ENCODE measurements around the gene PRKAG2. TPM values are rescaled to one million over a fixed set of nuclear protein-coding genes. Genes with fewer than 3 reads are reported as not detected.
A peak's percentile ranks its signal among the peaks of the same experiment; 100 is the strongest.

The PRKAG2 gene
- total RNA-seq, 8 experiments from 2014 or later, result 6.3 to 13.4 (median 8.5) TPM

GRCh38 chr7:151816562-151817314 lies 60.2 kb downstream of the PRKAG2 start:
- H3K4me3 ChIP-seq, result no peak overlapping the region
- H3K4me1 ChIP-seq (replicated peaks in 1 of 2), result peaks cover 20 to 24% of the 10 kb centered on the region in 2 donors
- in situ Hi-C loops (cut with MboI; ENCODE audit: low pct_unique_long_range_greater_than_20kb in 2 of 9, low sequenced_read_pairs in 9 of 9, unreplicated experiment in 9 of 9), result no loop called here
- no peak overlapping the region for H3K27ac ChIP-seq
- 58 to 94% (median 92%) methylated on average over 1 to 13 of the region's 20 CpGs; no CpG with 5 or more reads in 1 of the 10 experiments for WGBS, 10 experiments
- ATAC-seq (replicated peaks in 6 of 8), result no peak

DNA sequence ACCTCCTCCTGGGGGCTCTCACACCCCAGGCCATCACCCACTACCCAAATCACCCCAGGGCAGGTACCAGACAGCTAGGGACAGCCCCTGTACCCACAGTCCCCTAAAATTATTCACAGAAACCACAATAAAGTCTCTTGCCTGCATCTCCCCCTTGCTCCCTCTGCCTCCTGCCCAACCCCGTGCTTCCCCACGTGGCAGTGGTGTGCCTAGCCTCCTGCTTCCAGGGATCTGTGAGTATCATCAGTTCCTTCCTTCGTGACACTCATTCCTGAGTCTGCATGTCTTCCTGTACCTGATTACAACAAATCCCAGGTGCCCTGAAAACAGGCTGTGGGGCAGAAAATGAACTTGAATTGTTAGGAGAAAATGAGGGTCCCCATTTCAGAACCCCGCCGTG lies 61.5 kb downstream of the PRKAG2 start:
- Histone ChIP-seq H3K4me3 (no peak overlapping the region), H3K27ac (no peak overlapping the region), H3K4me1 (replicated peaks in 1 of 2) (peaks cover 20 to 24% of the 10 kb centered on the region in 2 donors)
- in situ Hi-C loops (cut with MboI; ENCODE audit: low pct_unique_long_range_greater_than_20kb in 2 of 9, low sequenced_read_pairs in 9 of 9, unreplicated experiment in 9 of 9), result no loop called here
- WGBS, 10 experiments, result 0 to 87% (median 80%) methylated on average over 1 to 4 of the region's 5 CpGs; no CpG with 5 or more reads in 3 of the 10 experiments
- ATAC-seq (replicated peaks in 6 of 8), result no peak

DNA sequence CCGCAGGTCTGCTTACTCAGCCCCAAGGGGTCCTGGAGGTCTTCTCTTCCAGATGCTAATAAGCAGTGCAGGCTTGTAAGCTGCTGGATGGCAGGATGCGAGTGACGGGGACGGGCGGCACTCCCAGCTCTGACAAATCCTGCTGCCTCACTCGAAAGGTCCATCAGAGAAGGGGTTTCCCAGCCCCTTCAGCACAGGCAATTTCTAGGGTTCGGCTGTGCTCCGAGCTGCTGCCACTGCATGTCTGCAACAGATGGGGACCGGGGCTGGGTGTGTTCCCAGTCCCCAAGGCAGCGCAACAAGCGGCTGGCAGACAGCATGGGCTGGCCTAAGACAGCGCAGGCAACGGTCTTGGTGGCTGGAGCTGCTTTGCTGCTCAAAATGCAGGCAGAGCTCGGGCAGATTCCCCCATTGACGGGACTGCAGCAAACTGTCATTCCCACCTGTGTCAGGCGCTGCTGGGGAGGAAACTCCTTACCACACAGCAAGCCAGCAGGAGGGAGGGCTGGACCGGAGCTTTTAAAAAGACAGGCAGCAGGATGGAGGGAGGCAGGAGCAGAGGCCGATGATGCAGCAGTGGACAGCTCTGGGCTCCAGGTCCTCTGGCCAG lies 62.4 kb downstream of the PRKAG2 start:
- 0 to 61% (median 15%) methylated on average over 1 to 17 of the region's 18 CpGs; no CpG with 5 or more reads in 4 of the 10 experiments for WGBS, 10 experiments
- Histone ChIP-seq H3K4me1 (replicated peaks in 1 of 2) (peaks cover 20 to 24% of the 10 kb centered on the region in 2 donors), H3K4me3 (peak overlapping the region; percentile 0 to 15 (median 1)), H3K27ac (no peak overlapping the region)
- ATAC-seq (replicated peaks in 6 of 8), result peak; percentile 46 to 89 (median 84)
- in situ Hi-C loops (cut with MboI; ENCODE audit: low pct_unique_long_range_greater_than_20kb in 2 of 9, low sequenced_read_pairs in 9 of 9, unreplicated experiment in 9 of 9), result no loop called here

DNA sequence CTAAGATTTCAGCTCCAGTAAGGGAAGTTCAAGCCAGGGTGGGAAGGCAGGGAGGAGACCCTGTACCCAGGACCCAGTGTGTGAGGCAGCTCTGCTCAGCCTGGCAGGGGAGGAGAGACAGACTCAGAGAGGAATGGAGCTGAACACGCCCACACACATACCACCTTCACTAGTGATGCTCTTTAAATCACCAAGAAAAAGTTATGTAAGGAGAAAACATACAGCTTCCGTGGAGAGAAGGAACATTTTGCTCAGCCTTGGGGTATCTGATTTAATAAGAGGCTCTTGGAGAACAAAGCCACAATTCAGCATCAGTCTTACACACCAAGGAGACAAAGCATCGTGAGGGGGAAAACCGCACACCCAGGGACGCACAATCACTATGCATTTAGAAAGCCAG lies 62.9 kb downstream of the PRKAG2 start:
- WGBS, 10 experiments, result 0 to 78% (median 30%) methylated on average over 1 to 3 of the region's 5 CpGs; no CpG with 5 or more reads in 5 of the 10 experiments
- in situ Hi-C loops (cut with MboI; ENCODE audit: low pct_unique_long_range_greater_than_20kb in 2 of 9, low sequenced_read_pairs in 9 of 9, unreplicated experiment in 9 of 9), result no loop called here
- ATAC-seq (replicated peaks in 6 of 8), result peak in 5 of 8 experiments; percentile 15 to 39 (median 18)
- Histone ChIP-seq H3K27ac (no peak overlapping the region), H3K4me1 (replicated peaks in 1 of 2) (peaks cover 20 to 24% of the 10 kb centered on the region in 2 donors), H3K4me3 (peak overlapping the region in 1 of 5 donors; percentile 15)

DNA sequence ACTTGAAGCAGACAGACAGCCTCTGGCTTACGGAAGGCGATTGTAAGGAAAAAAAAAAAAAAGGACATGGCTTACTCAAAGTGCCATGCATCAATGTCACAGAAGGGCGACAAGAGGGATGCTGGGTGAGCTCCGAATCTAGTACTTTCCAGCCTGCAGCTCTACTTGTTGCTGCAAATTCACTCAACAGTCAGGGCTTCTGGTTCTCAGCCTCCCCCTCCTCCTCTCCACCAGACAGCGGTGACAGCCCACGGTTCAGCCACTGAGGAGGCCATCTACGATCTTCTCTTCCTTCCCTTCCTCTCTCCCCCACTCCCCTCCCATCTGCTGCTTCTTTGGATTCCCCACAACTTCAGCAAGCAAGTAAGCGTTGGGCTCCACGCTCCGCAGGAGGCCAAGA lies 63.5 kb downstream of the PRKAG2 start:
- peak in 5 of 8 experiments; percentile 5 to 49 (median 22) for ATAC-seq (replicated peaks in 6 of 8)
- no peak overlapping the region for H3K4me3 ChIP-seq
- peaks cover 21 to 24% of the 10 kb centered on the region in 2 donors for H3K4me1 ChIP-seq (replicated peaks in 1 of 2)
- in situ Hi-C loops (cut with MboI; ENCODE audit: low pct_unique_long_range_greater_than_20kb in 2 of 9, low sequenced_read_pairs in 9 of 9, unreplicated experiment in 9 of 9), result no loop called here
- H3K27ac ChIP-seq, result no peak overlapping the region
- 0 to 100% (median 40%) methylated on average over 1 to 5 of the region's 10 CpGs; no CpG with 5 or more reads in 4 of the 10 experiments for WGBS, 10 experiments

DNA sequence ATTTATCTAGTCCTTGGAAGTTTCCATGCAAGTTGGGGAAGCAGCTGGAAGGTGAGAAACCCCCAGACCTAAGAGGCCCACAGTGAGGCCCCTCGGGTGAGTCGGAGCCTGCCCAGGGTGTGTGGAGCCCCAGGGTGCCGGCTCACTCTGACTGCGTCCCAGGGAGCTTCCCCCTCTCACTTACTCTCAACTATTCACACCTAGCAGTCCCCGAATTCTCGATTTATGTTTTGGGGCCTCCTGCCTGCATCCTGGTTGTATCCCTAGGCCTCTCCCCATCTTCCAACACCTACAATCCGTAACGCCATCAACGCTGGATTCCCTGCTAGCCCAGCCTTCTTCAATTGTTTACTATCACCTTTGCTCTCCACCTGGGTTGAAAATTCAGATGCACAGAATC lies 63.9 kb downstream of the PRKAG2 start:
- Histone ChIP-seq H3K4me1 (replicated peaks in 1 of 2) (peaks cover 23 to 26% of the 10 kb centered on the region in 2 donors), H3K27ac (no peak overlapping the region), H3K4me3 (no peak overlapping the region)
- ATAC-seq (replicated peaks in 6 of 8), result no peak
- WGBS, 10 experiments, result 67 to 100% (median 100%) methylated on average over 1 to 4 of the region's 9 CpGs; no CpG with 5 or more reads in 6 of the 10 experiments
- in situ Hi-C loops (cut with MboI; ENCODE audit: low pct_unique_long_range_greater_than_20kb in 2 of 9, low sequenced_read_pairs in 9 of 9, unreplicated experiment in 9 of 9), result no loop called here

DNA sequence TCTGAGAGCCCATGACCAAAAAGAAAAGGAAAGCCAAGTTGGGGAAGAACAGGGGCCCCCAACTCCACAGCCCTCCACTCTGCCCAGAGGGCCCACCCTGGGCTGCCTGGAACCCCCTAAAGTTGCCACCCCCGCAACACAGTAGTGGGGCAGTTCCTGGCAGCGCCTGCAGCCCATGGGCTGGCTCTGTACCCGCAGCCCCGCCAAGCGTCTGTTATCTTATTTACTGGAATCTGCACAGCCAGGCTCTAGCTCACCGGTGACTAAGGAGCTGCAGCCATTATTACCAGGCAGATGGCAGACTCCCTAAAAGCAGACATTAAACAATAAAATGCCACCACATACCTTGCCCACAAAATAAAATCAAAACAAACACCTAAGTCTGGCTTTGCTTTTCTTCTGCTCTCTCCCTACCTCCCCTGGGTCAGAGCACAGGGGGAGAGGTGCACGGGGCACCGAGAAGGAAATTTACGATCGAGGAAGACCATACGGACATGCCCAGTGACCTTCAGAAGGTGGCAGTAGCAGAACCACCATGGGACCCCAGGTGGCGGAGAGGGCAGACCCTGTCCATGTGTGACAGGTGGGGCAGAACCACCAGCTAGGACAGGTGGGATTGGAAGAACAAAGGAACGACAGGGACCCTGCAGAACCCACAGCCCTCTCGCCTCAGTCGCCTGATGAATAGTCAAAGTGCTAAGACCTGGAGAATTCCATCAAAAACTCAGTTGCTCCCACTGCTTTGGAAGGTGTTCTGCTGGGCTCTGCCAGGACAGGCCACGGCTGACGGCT lies 66.3 kb downstream of the PRKAG2 start:
- WGBS, 10 experiments, result 70 to 100% (median 88%) methylated on average over 2 to 12 of the region's 17 CpGs; no CpG with 5 or more reads in 3 of the 10 experiments
- in situ Hi-C loops (cut with MboI; ENCODE audit: low pct_unique_long_range_greater_than_20kb in 2 of 9, low sequenced_read_pairs in 9 of 9, unreplicated experiment in 9 of 9), result no loop called here
- H3K4me1 ChIP-seq (replicated peaks in 1 of 2), result peaks cover 23 to 26% of the 10 kb centered on the region in 2 donors
- H3K27ac ChIP-seq, result no peak overlapping the region
- no peak overlapping the region for H3K4me3 ChIP-seq
- ATAC-seq (replicated peaks in 6 of 8), result no peak

DNA sequence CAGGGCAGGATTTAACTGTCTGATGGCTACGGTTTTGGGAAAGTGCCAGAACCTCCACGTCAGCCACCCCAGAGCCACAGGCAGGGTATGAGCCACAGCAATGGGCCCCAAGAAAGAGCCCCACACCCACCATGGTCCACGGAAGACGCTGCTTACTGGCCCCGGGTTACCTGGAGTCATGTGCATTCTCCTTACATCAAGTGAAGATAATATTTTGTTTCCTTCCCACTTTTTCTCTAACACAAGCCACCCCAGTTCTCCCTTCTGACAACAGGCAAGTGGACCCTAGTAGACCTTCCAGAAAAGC lies 67.1 kb downstream of the PRKAG2 start:
- 50 to 97% (median 80%) methylated on average over 1 to 5 of the region's 5 CpGs; no CpG with 5 or more reads in 3 of the 10 experiments for WGBS, 10 experiments
- no peak overlapping the region for H3K27ac ChIP-seq
- no peak overlapping the region for H3K4me3 ChIP-seq
- no peak for ATAC-seq (replicated peaks in 6 of 8)
- in situ Hi-C loops (cut with MboI; ENCODE audit: low pct_unique_long_range_greater_than_20kb in 2 of 9, low sequenced_read_pairs in 9 of 9, unreplicated experiment in 9 of 9), result no loop called here
- peaks cover 19 to 21% of the 10 kb centered on the region in 2 donors for H3K4me1 ChIP-seq (replicated peaks in 1 of 2)

- WGBS, 10 experiments, result 59 to 100% (median 85%) methylated on average over 1 to 4 of the region's 22 CpGs; no CpG with 5 or more reads in 4 of the 10 experiments
- in situ Hi-C loops (cut with MboI; ENCODE audit: low pct_unique_long_range_greater_than_20kb in 2 of 9, low sequenced_read_pairs in 9 of 9, unreplicated experiment in 9 of 9), result no loop called here
- peaks cover 16% of the 10 kb centered on the region in 2 donors for H3K4me1 ChIP-seq (replicated peaks in 1 of 2)
- no peak overlapping the region for H3K27ac ChIP-seq
- H3K4me3 ChIP-seq, result no peak overlapping the region
- ATAC-seq (replicated peaks in 6 of 8), result no peak
These were observed 67.6 kb downstream of the PRKAG2 start for GRCh38 chr7:151809146-151809863.

DNA sequence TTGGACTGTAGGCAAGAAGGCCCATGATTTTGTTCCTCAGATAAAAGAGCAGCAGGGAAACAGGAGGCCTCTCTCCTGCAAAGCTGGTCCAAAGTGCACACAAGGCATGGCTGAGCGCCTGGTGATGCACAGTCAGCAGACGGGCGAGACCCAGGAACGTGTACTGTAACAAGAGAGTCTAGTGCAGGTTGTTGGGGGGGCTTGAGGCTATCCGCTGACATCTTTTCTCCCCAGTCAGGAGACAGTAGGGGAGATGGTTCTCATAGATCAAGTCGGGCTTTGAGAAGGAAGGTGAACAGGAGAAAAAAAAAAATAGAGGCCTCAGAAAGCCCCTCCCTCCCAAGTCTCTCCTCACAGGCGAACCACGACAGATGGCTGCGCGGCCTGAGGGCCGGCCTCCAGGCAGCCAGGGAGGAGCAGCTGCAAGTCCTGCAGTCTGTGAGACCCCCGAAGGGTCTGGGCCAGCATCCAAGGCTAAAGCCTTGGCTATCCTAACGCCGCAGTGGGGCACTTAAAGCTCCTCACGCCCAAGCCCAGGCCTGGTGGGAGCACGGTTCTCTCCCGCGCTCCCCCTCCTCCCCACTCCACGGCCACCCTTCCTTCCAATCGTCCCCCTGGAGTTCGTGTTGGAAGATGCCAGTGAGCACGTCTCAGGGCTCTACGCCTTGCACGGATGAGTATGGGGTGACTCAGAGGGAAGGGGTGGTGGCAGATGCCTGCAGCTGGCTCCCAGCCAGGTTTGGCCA lies 68.3 kb downstream of the PRKAG2 start:
- ATAC-seq (replicated peaks in 6 of 8), result peak in 5 of 8 experiments; percentile 58 to 75 (median 68)
- H3K27ac ChIP-seq, result peak overlapping the region in 1 of 2 donors; percentile 19
- 65 to 86% (median 78%) methylated on average over 1 to 9 of the region's 24 CpGs; no CpG with 5 or more reads in 4 of the 10 experiments for WGBS, 10 experiments
- H3K4me3 ChIP-seq, result no peak overlapping the region
- in situ Hi-C loops (cut with MboI; ENCODE audit: low pct_unique_long_range_greater_than_20kb in 2 of 9, low sequenced_read_pairs in 9 of 9, unreplicated experiment in 9 of 9), result no loop called here
- peaks cover 8 to 9% of the 10 kb centered on the region in 2 donors for H3K4me1 ChIP-seq (replicated peaks in 1 of 2)

GRCh38 chr7:151807846-151808245 lies 69.1 kb downstream of the PRKAG2 start:
- WGBS, 10 experiments, result 70 to 100% (median 84%) methylated on average over 2 to 8 of the region's 15 CpGs; no CpG with 5 or more reads in 3 of the 10 experiments
- no peak for ATAC-seq (replicated peaks in 6 of 8)
- no peak overlapping the region for H3K27ac ChIP-seq
- no peak overlapping the region for H3K4me3 ChIP-seq
- H3K4me1 ChIP-seq (replicated peaks in 1 of 2), result peaks cover 3% of the 10 kb centered on the region in 2 donors
- in situ Hi-C loops (cut with MboI; ENCODE audit: low pct_unique_long_range_greater_than_20kb in 2 of 9, low sequenced_read_pairs in 9 of 9, unreplicated experiment in 9 of 9), result no loop called here
